ENCODE data around the gene TINAGL1.

- TF ChIP-seq POLR2A (IDR thresholded peaks at IDR 0.05; ENCODE audit: low read depth, low read length) = no peak
- TF ChIP-seq PAX5 (IDR thresholded peaks at IDR 0.05; ENCODE audit: insufficient read depth, low read length, severe bottlenecking) = no peak
- TF ChIP-seq POLR2AphosphoS5 (IDR thresholded peaks at IDR 0.05; ENCODE audit: low read depth, low read length) = no peak
- no peak for TF ChIP-seq TAF1 (IDR thresholded peaks at IDR 0.05; ENCODE audit: low read depth, low read length)
Measured at GRCh38 chr1:31562707-31563360, 13.5 kb upstream of the TINAGL1 start.
